WTC11 (cell line): Measurements from ENCODE around the gene TMEM239.

Experiments
- ATF6 ChIP-seq: sonication (generic); formaldehyde crosslinking; IDR thresholded peaks from 2 replicates; pipeline ENCODE4 v1.8.1; 2023; ENCODE audit warnings: mild to moderate bottlenecking, missing genetic modification reagents
- CTCF ChIP-seq: fragments of 200-600 bp; IDR thresholded peaks from 2 replicates; pipeline ENCODE4 v1.8.0; 2022; ENCODE audit warnings: antibody characterized with exemption
- MAX ChIP-seq: sonication (generic); formaldehyde crosslinking; IDR thresholded peaks from 2 replicates; pipeline ENCODE4 v1.8.0; 2022; ENCODE audit warnings: mild to moderate bottlenecking, missing genetic modification reagents
- NR2C2 ChIP-seq: sonication (generic); formaldehyde crosslinking; IDR thresholded peaks from 2 replicates; pipeline ENCODE4 v1.8.0; 2022; ENCODE audit warnings: mild to moderate bottlenecking, missing genetic modification reagents
- SMAD3 ChIP-seq: sonication (generic); formaldehyde crosslinking; IDR thresholded peaks from 2 replicates; pipeline ENCODE4 v1.8.0; 2022; ENCODE audit warnings: missing genetic modification reagents, mild to moderate bottlenecking, borderline replicate concordance
- ZNF281 ChIP-seq: sonication (generic); formaldehyde crosslinking; IDR thresholded peaks from 2 replicates; pipeline ENCODE4 v1.8.0; 2023; ENCODE audit warnings: mild to moderate bottlenecking, missing genetic modification reagents

- TF ChIP-seq MAX (CRISPR knock-in tag) (no peak), ATF6 (CRISPR knock-in tag) (no peak), SMAD3 (no peak), CTCF (no peak), NR2C2 (CRISPR knock-in tag) (no peak), ZNF281 (CRISPR knock-in tag) (no peak)
These were observed 13.2 kb downstream of the TMEM239 start for GRCh38 chr20:2829376-2829775.
